WI38 (cell line): ENCODE measurements around the gene HOXA9.
A peak's percentile ranks its signal among the peaks of the same experiment; 100 is the strongest.

ENCODE experiments used
- H3K4me3 ChIP-seq: 2 replicates; pipeline ENCODE4 v1.5.1; 2011; ENCODE audit warnings: low read depth, mild to moderate bottlenecking, control low read depth, low read length
- CTCF ChIP-seq: IDR thresholded peaks from 2 replicates; pipeline ENCODE4 v1.5.1; 2012; ENCODE audit warnings: low read depth, mild to moderate bottlenecking, control low read depth, low read length

HOXA9 gene

GRCh38 chr7:27119412-27119911 lies 45.9 kb downstream of the HOXA9 start:
- TF ChIP-seq CTCF, result no peak
- no peak overlapping the region for H3K4me3 ChIP-seq

GRCh38 chr7:27118580-27118979 lies 46.8 kb downstream of the HOXA9 start:
- peak overlapping the region; percentile 83 for H3K4me3 ChIP-seq
- TF ChIP-seq CTCF, result no peak

GRCh38 chr7:27117887-27118491 lies 47.3 kb downstream of the HOXA9 start:
- peak overlapping the region; percentile 83 for H3K4me3 ChIP-seq
- no peak for TF ChIP-seq CTCF

- no peak for TF ChIP-seq CTCF
- H3K4me3 ChIP-seq, result peak overlapping the region; percentile 83
Observed at GRCh38 chr7:27116962-27117886, 48.1 kb downstream of the HOXA9 start.

- peak; percentile 12; the same call in 1 of the 2 replicates for TF ChIP-seq CTCF
- H3K4me3 ChIP-seq, result peak overlapping the region; percentile 83
Observed at GRCh38 chr7:27116031-27116961, 49.0 kb downstream of the HOXA9 start.

- TF ChIP-seq CTCF, result no peak
- peak overlapping the region; percentile 83 for H3K4me3 ChIP-seq
Observed at GRCh38 chr7:27115221-27116026, 49.9 kb downstream of the HOXA9 start.
